ENCODE measurements around the gene PROSER3. TPM values are rescaled to one million over a fixed set of nuclear protein-coding genes. Genes with fewer than 3 reads are reported as not detected.

PROSER3 gene
- polyA plus RNA-seq, 3 donors, result 1.8 to 14.7 (median 2.9) TPM

- H3K27ac ChIP-seq (ENCODE audit: low read depth in 1 of 2, low read length in 2 of 2), result no peak overlapping the region
Observed at GRCh38 chr19:35755550-35756376, 2.2 kb upstream of the PROSER3 start.

More at GRCh38 chr19:35755550-35756376, 2.2 kb upstream of the PROSER3 start:
- 24% methylated on average over 67 of the region's 74 CpGs for WGBS (ENCODE audit: insufficient coverage)
- Histone ChIP-seq H3K4me1 (ENCODE audit: control insufficient read depth in 1 of 2, insufficient read depth in 2 of 2, low read length in 2 of 2) (peaks cover 29 to 41% of the 10 kb centered on the region in 2 donors), H3K36me3 (replicated peaks in 1 of 2; ENCODE audit: control insufficient read depth in 1 of 2, insufficient read depth in 2 of 2, low read length in 2 of 2) (peaks cover 26 to 36% of the 10 kb centered on the region in 2 donors), H3K79me2 (ENCODE audit: insufficient read depth, low read length) (peaks cover 12% of the 10 kb centered on the region), H3K27me3 (ENCODE audit: control insufficient read depth in 2 of 2, insufficient read depth in 2 of 2, low read length in 2 of 2) (peaks cover 9 to 21% of the 10 kb centered on the region in 2 donors), H3K4me2 (replicated peaks; ENCODE audit: extremely low read depth, low read length, poor library complexity, severe bottlenecking) (peak overlapping the region; percentile 93), H3K9me3 (replicated peaks in 1 of 2; ENCODE audit: control insufficient read depth in 1 of 2, insufficient read depth in 1 of 2, low read length in 2 of 2) (no peaks in the 10 kb centered on the region), H2AFZ (ENCODE audit: insufficient read depth, low read depth, low read length, poor library complexity, severe bottlenecking) (no peak overlapping the region), H4K20me1 (ENCODE audit: insufficient read depth, low read length) (peaks cover 12% of the 10 kb centered on the region), H3K9ac (ENCODE audit: insufficient read depth, low read length, poor library complexity, severe bottlenecking) (no peak overlapping the region), H3K4me3 (replicated peaks in 1 of 3; ENCODE audit: low read depth in 2 of 3, low read length in 3 of 3) (peak overlapping the region in 1 of 3 experiments; percentile 100)
- peaks cover 18 to 30% (median 25%) of the 10 kb centered on the region in 3 donors for H3K27me3 Mint-ChIP-seq (ENCODE audit: low read depth in 3 of 3)
- H3K27ac Mint-ChIP-seq, result no peak overlapping the region
- DNase-seq, result peak in 1 of 3 donors; percentile 13
- intact Hi-C loops (cut with micrococcal nuclease), result loop anchor here in 1 of 2 donors (5.0 to 10.0 kb wide), 2 partner anchors 257 to 359 kb away; partner anchors contain the start of genes ALKBH6, OVOL3, POLR2I and TBCB
- peaks cover 32% of the 10 kb centered on the region for H3K4me1 Mint-ChIP-seq
- TF ChIP-seq CTCF (IDR thresholded peaks at IDR 0.05), result no peak
- H3K9me3 Mint-ChIP-seq, result peaks cover 0 to 8% (median 3%) of the 10 kb centered on the region in 7 donors
- peak overlapping the region; percentile 56 to 88 for H3K4me3 Mint-ChIP-seq
- peaks cover 35 to 46% of the 10 kb centered on the region in 2 donors for H3K36me3 Mint-ChIP-seq

Data from CD14-positive monocyte (primary cell).